ENCODE results near the gene FRY. TPM values are rescaled to one million over a fixed set of nuclear protein-coding genes. Genes with fewer than 3 reads are reported as not detected.

The FRY gene
- total RNA-seq, 4 donors from 2014 or later, result 99.5 to 285 (median 158) TPM

GRCh38 chr13:32107474-32107873 is 75.9 kb downstream of the FRY start:
- no peak for TF ChIP-seq CTCF (IDR thresholded peaks at IDR 0.05)
- TF ChIP-seq POLR2AphosphoS5 (IDR thresholded peaks at IDR 0.05), result no peak
- no peak for TF ChIP-seq EP300 (IDR thresholded peaks at IDR 0.05)
- no peak for TF ChIP-seq POLR2A (IDR thresholded peaks at IDR 0.05)
- Histone ChIP-seq H3K9me3 (no peaks in the 10 kb centered on the region), H3K36me3 (peaks cover 0 to 11% of the 10 kb centered on the region in 2 donors), H3K27me3 (no peaks in the 10 kb centered on the region), H3K4me3 (no peak overlapping the region), H3K4me1 (no peaks in the 10 kb centered on the region), H3K27ac (no peak overlapping the region)
- 75 to 82% methylated on average over 2 to 4 of the region's 4 CpGs for WGBS, 2 donors (ENCODE audit: low coverage in 1 of 2)
- ATAC-seq, result no peak

GRCh38 chr13:32107973-32108372 is 76.4 kb downstream of the FRY start:
- no peak for ATAC-seq
- H3K27me3 ChIP-seq, result no peaks in the 10 kb centered on the region
- peaks cover 0 to 6% of the 10 kb centered on the region in 2 donors for H3K36me3 ChIP-seq
- no peaks in the 10 kb centered on the region for H3K4me1 ChIP-seq
- 72 to 83% methylated on average over 2 of the region's 2 CpGs for WGBS, 2 donors (ENCODE audit: low coverage in 1 of 2)
- H3K9me3 ChIP-seq, result no peaks in the 10 kb centered on the region
- TF ChIP-seq EP300 (IDR thresholded peaks at IDR 0.05), result no peak
- no peak for TF ChIP-seq POLR2A (IDR thresholded peaks at IDR 0.05)
- no peak for TF ChIP-seq POLR2AphosphoS5 (IDR thresholded peaks at IDR 0.05)
- TF ChIP-seq CTCF (IDR thresholded peaks at IDR 0.05), result no peak
- no peak overlapping the region for H3K27ac ChIP-seq
- no peak overlapping the region for H3K4me3 ChIP-seq

- Histone ChIP-seq H3K27ac (no peak overlapping the region), H3K4me1 (no peaks in the 10 kb centered on the region), H3K9me3 (no peaks in the 10 kb centered on the region), H3K36me3 (no peaks in the 10 kb centered on the region), H3K4me3 (no peak overlapping the region), H3K27me3 (no peaks in the 10 kb centered on the region)
- ATAC-seq, result no peak
- no CpG with 5 or more reads among the region's 1 CpG for WGBS, 2 donors (ENCODE audit: low coverage in 1 of 2)
- no peak for TF ChIP-seq POLR2A (IDR thresholded peaks at IDR 0.05)
- no peak for TF ChIP-seq CTCF (IDR thresholded peaks at IDR 0.05)
- no peak for TF ChIP-seq EP300 (IDR thresholded peaks at IDR 0.05)
- no peak for TF ChIP-seq POLR2AphosphoS5 (IDR thresholded peaks at IDR 0.05)
Observed at GRCh38 chr13:32113532-32113931, 82.0 kb downstream of the FRY start.

GRCh38 chr13:32114284-32114950 is 82.8 kb downstream of the FRY start:
- Histone ChIP-seq H3K27ac (peak overlapping the region in 1 of 4 donors; percentile 23), H3K36me3 (no peaks in the 10 kb centered on the region), H3K4me3 (no peak overlapping the region), H3K9me3 (no peaks in the 10 kb centered on the region), H3K27me3 (no peaks in the 10 kb centered on the region), H3K4me1 (peaks cover 0 to 4% (median 0%) of the 10 kb centered on the region in 3 donors)
- ATAC-seq, result no peak
- 57 to 79% methylated on average over 5 of the region's 5 CpGs for WGBS, 2 donors (ENCODE audit: low coverage in 1 of 2)
- TF ChIP-seq POLR2A (IDR thresholded peaks at IDR 0.05), result no peak
- TF ChIP-seq CTCF (IDR thresholded peaks at IDR 0.05), result no peak
- no peak for TF ChIP-seq EP300 (IDR thresholded peaks at IDR 0.05)
- TF ChIP-seq POLR2AphosphoS5 (IDR thresholded peaks at IDR 0.05), result no peak

- WGBS, 2 donors (ENCODE audit: low coverage in 1 of 2), result 30 to 81% methylated on average over 2 of the region's 2 CpGs
- Histone ChIP-seq H3K27me3 (no peaks in the 10 kb centered on the region), H3K4me3 (no peak overlapping the region), H3K36me3 (no peaks in the 10 kb centered on the region), H3K9me3 (no peaks in the 10 kb centered on the region), H3K27ac (peak overlapping the region in 1 of 4 donors; percentile 23), H3K4me1 (peaks cover 0 to 11% (median 0%) of the 10 kb centered on the region in 3 donors)
- TF ChIP-seq POLR2AphosphoS5 (IDR thresholded peaks at IDR 0.05) (no peak), CTCF (IDR thresholded peaks at IDR 0.05) (no peak), POLR2A (IDR thresholded peaks at IDR 0.05) (no peak), EP300 (IDR thresholded peaks at IDR 0.05) (no peak)
- ATAC-seq, result no peak
Observed at GRCh38 chr13:32115066-32115465, 83.5 kb downstream of the FRY start.

Measured in gastroesophageal sphincter (tissue), 4 donors.